Measurements from ENCODE around the gene RHO.
"Not testable (repeated sequence)": the region's sequence is repeated elsewhere in the genome, so short reads cannot be mapped to it uniquely, and the experiment has no call there.

Gene RHO

DNA sequence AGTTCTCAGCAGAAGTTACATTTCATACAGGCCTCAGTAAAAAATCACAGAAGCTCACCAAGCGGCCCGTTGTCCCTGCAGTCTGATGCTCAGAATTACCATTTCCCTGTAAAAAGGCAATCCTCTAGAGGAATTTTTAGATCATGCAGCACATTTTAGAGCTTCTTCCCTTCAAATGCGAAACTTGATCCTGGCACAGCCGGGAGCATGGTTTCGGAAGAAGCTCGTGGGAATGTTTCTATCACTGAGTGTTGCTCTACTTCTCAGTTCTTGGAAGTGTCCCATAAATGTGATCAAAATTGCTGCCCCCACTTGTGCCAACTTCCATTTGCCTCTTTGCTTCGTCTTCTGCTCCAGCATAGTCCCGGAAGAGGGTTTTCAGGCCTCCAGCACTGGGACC is 10.8 kb downstream of the RHO start:
- H3K36me3 ChIP-seq (ENCODE audit: control insufficient read depth in 1 of 2, insufficient read depth in 2 of 2, low read length in 2 of 2) = no peaks in the 10 kb centered on the region

GRCh38 chr3:129540776-129541516 is 12.5 kb downstream of the RHO start:
- Histone ChIP-seq H3K27me3 (ENCODE audit: control insufficient read depth in 1 of 2, insufficient read depth in 2 of 2, low read length in 2 of 2) (no peaks in the 10 kb centered on the region), H3K9me3 (ENCODE audit: control insufficient read depth in 1 of 2, low read length in 2 of 2) (no peaks in the 10 kb centered on the region), H3K4me1 (ENCODE audit: control insufficient read depth in 1 of 2, insufficient read depth in 2 of 2, low read length in 2 of 2) (no peaks in the 10 kb centered on the region), H3K9ac (ENCODE audit: low read depth in 1 of 2, low read length in 2 of 2) (no peak overlapping the region), H3K27ac (ENCODE audit: low read depth, low read length) (no peak overlapping the region), H3K4me3 (ENCODE audit: low read depth in 1 of 2, low read length in 2 of 2) (no peak overlapping the region), H3K36me3 (ENCODE audit: control insufficient read depth in 1 of 2, insufficient read depth in 2 of 2, low read length in 2 of 2) (no peaks in the 10 kb centered on the region)

More for the DNA sequence above, 10.8 kb downstream of the RHO start:
- Histone ChIP-seq H3K9ac (ENCODE audit: low read depth in 1 of 2, low read length in 2 of 2) (no peak overlapping the region), H3K4me1 (ENCODE audit: control insufficient read depth in 1 of 2, insufficient read depth in 2 of 2, low read length in 2 of 2) (no peaks in the 10 kb centered on the region), H3K9me3 (ENCODE audit: control insufficient read depth in 1 of 2, low read length in 2 of 2) (no peaks in the 10 kb centered on the region), H3K4me3 (ENCODE audit: low read depth in 1 of 2, low read length in 2 of 2) (no peak overlapping the region), H3K27ac (ENCODE audit: low read depth, low read length) (no peak overlapping the region), H3K27me3 (ENCODE audit: control insufficient read depth in 1 of 2, insufficient read depth in 2 of 2, low read length in 2 of 2) (no peaks in the 10 kb centered on the region)

GRCh38 chr3:129542747-129543146 is 14.3 kb downstream of the RHO start:
- no peak overlapping the region for H3K27ac ChIP-seq (ENCODE audit: low read depth, low read length)
- H3K36me3 ChIP-seq (ENCODE audit: control insufficient read depth in 1 of 2, insufficient read depth in 2 of 2, low read length in 2 of 2) = no peaks in the 10 kb centered on the region
- no peak overlapping the region for H3K9ac ChIP-seq (ENCODE audit: low read depth in 1 of 2, low read length in 2 of 2)
- no peaks in the 10 kb centered on the region for H3K9me3 ChIP-seq (ENCODE audit: control insufficient read depth in 1 of 2, low read length in 2 of 2)
- no peaks in the 10 kb centered on the region for H3K4me1 ChIP-seq (ENCODE audit: control insufficient read depth in 1 of 2, insufficient read depth in 2 of 2, low read length in 2 of 2)
- H3K27me3 ChIP-seq (ENCODE audit: control insufficient read depth in 1 of 2, insufficient read depth in 2 of 2, low read length in 2 of 2) = no peaks in the 10 kb centered on the region
- H3K4me3 ChIP-seq (ENCODE audit: low read depth in 1 of 2, low read length in 2 of 2) = no peak overlapping the region

DNA sequence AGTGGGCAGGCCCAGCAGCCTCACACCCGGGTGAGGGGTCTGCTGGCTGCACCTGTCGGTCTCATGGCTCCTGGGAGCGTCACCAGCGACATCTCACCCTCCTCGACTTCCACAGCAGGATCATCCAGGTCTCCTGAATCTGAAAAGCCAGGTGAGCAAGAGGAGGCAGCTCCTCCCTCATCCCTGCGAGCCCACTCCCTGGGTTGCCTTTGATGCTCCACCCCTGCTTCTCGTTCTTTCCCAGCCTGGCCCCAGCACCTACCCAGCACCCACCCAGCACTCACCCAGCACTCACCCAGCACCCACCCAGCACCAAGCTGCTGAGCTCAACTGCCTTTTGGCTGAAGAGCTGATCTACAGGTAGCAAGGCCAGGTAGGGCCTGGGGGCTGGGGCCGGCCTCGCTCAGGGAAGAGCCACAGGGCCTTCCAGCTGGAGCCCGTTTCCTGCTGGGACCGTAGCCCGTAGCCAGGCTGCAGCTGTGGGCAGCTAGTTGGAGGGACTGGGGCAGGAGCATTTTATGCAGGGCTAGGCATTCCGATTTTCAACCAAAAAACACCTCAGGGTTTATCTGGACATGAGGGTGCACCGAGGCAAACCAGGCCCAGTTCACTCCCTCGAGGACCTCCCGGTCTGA is 14.8 kb downstream of the RHO start, which contains the start of gene H1-8:
Gene H1-8, plus strand, starts transcription at position 20 of the 635 bp plus-strand sequence. Its CDS starts 44 bp downstream, at position 64.
- Histone ChIP-seq H3K9ac (ENCODE audit: low read depth in 1 of 2, low read length in 2 of 2) (no peak within 1 kb of the TSS), H3K27ac (ENCODE audit: low read depth, low read length) (no peak within 1 kb of the TSS), H3K9me3 (ENCODE audit: control insufficient read depth in 1 of 2, low read length in 2 of 2) (no peaks in the 10 kb centered on the region), H3K4me3 (ENCODE audit: low read depth in 1 of 2, low read length in 2 of 2) (no peak within 1 kb of the TSS), H3K36me3 (ENCODE audit: control insufficient read depth in 1 of 2, insufficient read depth in 2 of 2, low read length in 2 of 2) (no peaks in the 10 kb centered on the region), H3K27me3 (ENCODE audit: control insufficient read depth in 1 of 2, insufficient read depth in 2 of 2, low read length in 2 of 2) (no peaks in the 10 kb centered on the region), H3K4me1 (ENCODE audit: control insufficient read depth in 1 of 2, insufficient read depth in 2 of 2, low read length in 2 of 2) (no peaks in the 10 kb centered on the region)

GRCh38 chr3:129543999-129544398 is 15.6 kb downstream of the RHO start:
- H3K27ac ChIP-seq (ENCODE audit: low read depth, low read length) = no peak overlapping the region
- H3K4me1 ChIP-seq (ENCODE audit: control insufficient read depth in 1 of 2, insufficient read depth in 2 of 2, low read length in 2 of 2) = no peaks in the 10 kb centered on the region
- no peaks in the 10 kb centered on the region for H3K27me3 ChIP-seq (ENCODE audit: control insufficient read depth in 1 of 2, insufficient read depth in 2 of 2, low read length in 2 of 2)
- H3K9ac ChIP-seq (ENCODE audit: low read depth in 1 of 2, low read length in 2 of 2) = no peak overlapping the region
- no peaks in the 10 kb centered on the region for H3K36me3 ChIP-seq (ENCODE audit: control insufficient read depth in 1 of 2, insufficient read depth in 2 of 2, low read length in 2 of 2)
- no peak overlapping the region for H3K4me3 ChIP-seq (ENCODE audit: low read depth in 1 of 2, low read length in 2 of 2)
- H3K9me3 ChIP-seq (ENCODE audit: control insufficient read depth in 1 of 2, low read length in 2 of 2) = no peaks in the 10 kb centered on the region

- H3K27me3 ChIP-seq (ENCODE audit: control insufficient read depth in 1 of 2, insufficient read depth in 2 of 2, low read length in 2 of 2); H3K4me3 ChIP-seq (ENCODE audit: low read depth in 1 of 2, low read length in 2 of 2); H3K9ac ChIP-seq (ENCODE audit: low read depth in 1 of 2, low read length in 2 of 2); H3K9me3 ChIP-seq (ENCODE audit: control insufficient read depth in 1 of 2, low read length in 2 of 2); H3K36me3 ChIP-seq (ENCODE audit: control insufficient read depth in 1 of 2, insufficient read depth in 2 of 2, low read length in 2 of 2); H3K4me1 ChIP-seq (ENCODE audit: control insufficient read depth in 1 of 2, insufficient read depth in 2 of 2, low read length in 2 of 2); H3K27ac ChIP-seq (ENCODE audit: low read depth, low read length): not testable (repeated sequence)
These were observed 17.5 kb downstream of the RHO start for GRCh38 chr3:129545951-129546350.

DNA sequence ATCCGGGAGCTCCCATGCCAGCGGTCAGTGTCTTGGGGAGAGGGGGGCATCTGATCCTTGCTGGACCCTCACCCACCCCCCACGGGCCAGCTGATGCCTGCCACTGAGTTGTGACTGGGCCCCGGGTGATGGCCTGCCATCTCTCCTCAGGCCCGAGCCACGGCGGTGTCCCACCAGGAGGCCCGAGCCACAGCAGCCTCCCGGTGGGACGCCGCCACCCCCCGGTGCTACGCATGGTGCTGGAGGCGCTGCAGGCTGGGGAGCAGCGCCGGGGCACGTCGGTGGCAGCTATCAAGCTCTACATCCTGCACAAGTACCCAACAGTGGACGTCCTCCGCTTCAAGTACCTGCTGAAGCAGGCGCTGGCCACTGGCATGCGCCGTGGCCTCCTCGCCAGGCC is 18.8 kb downstream of the RHO start:
- H3K4me3 ChIP-seq (ENCODE audit: low read depth in 1 of 2, low read length in 2 of 2) = no peak overlapping the region
- no peak overlapping the region for H3K9ac ChIP-seq (ENCODE audit: low read depth in 1 of 2, low read length in 2 of 2)
- H3K27me3 ChIP-seq (ENCODE audit: control insufficient read depth in 1 of 2, insufficient read depth in 2 of 2, low read length in 2 of 2) = no peaks in the 10 kb centered on the region
- H3K9me3 ChIP-seq (ENCODE audit: control insufficient read depth in 1 of 2, low read length in 2 of 2) = no peaks in the 10 kb centered on the region
- no peaks in the 10 kb centered on the region for H3K36me3 ChIP-seq (ENCODE audit: control insufficient read depth in 1 of 2, insufficient read depth in 2 of 2, low read length in 2 of 2)
- no peak overlapping the region for H3K27ac ChIP-seq (ENCODE audit: low read depth, low read length)
- H3K4me1 ChIP-seq (ENCODE audit: control insufficient read depth in 1 of 2, insufficient read depth in 2 of 2, low read length in 2 of 2) = no peaks in the 10 kb centered on the region

DNA sequence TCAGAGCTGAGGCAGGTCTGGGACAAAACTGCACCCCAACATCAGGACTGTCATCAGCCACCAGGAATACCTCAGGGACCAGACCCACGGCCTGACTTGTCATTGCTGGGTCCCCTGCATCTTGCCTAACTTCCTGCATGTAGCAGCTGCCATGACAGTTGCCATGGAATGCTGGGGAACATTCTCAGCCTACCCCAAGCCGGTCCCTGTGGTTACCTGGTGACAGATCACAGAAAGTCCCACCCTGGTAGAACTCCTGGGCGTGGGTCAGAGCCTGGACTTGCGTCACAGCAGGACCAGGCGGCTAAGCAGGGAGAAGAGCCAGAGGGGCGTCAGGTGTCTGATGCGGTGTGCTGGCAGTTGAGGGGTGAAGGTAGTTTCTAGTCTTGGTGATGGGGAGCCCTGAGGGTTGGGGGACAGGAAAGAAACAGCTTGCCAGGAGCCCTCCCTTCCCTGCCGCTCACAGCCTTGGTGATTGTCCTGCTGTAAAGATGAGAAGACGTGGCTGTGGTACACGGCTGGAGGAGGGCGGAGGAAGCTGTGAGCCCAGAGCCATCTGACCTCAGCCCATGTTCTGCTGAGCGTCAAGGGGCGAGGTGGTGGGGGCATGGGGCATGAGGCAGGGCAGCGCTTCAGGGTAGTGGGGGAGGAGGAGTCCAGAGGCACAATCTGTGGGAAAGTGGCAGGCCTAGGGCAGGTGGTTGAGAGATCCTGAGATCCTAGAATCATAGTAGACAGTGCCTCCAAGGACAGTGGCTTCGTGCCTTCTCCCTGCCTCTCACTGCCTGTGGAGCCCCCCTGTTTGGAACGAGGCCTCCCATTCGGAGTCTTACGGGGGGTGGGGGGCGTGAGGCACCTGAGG is 19.9 kb downstream of the RHO start:
- Histone ChIP-seq H3K36me3 (ENCODE audit: control insufficient read depth in 1 of 2, insufficient read depth in 2 of 2, low read length in 2 of 2) (no peaks in the 10 kb centered on the region), H3K27ac (ENCODE audit: low read depth, low read length) (no peak overlapping the region), H3K4me3 (ENCODE audit: low read depth in 1 of 2, low read length in 2 of 2) (no peak overlapping the region), H3K27me3 (ENCODE audit: control insufficient read depth in 1 of 2, insufficient read depth in 2 of 2, low read length in 2 of 2) (no peaks in the 10 kb centered on the region), H3K4me1 (ENCODE audit: control insufficient read depth in 1 of 2, insufficient read depth in 2 of 2, low read length in 2 of 2) (peaks cover 0 to 2% of the 10 kb centered on the region in 2 donors), H3K9me3 (ENCODE audit: control insufficient read depth in 1 of 2, low read length in 2 of 2) (no peaks in the 10 kb centered on the region), H3K9ac (ENCODE audit: low read depth in 1 of 2, low read length in 2 of 2) (no peak overlapping the region)

GRCh38 chr3:129549006-129549800 is 20.8 kb downstream of the RHO start:
- no peaks in the 10 kb centered on the region for H3K9me3 ChIP-seq (ENCODE audit: control insufficient read depth in 1 of 2, low read length in 2 of 2)
- no peak overlapping the region for H3K9ac ChIP-seq (ENCODE audit: low read depth in 1 of 2, low read length in 2 of 2)

More at GRCh38 chr3:129549006-129549800, 20.8 kb downstream of the RHO start:
- H3K4me3 ChIP-seq (ENCODE audit: low read depth in 1 of 2, low read length in 2 of 2) = no peak overlapping the region
- H3K4me1 ChIP-seq (ENCODE audit: control insufficient read depth in 1 of 2, insufficient read depth in 2 of 2, low read length in 2 of 2) = peaks cover under 1 to 10% of the 10 kb centered on the region in 2 donors
- H3K27me3 ChIP-seq (ENCODE audit: control insufficient read depth in 1 of 2, insufficient read depth in 2 of 2, low read length in 2 of 2) = no peaks in the 10 kb centered on the region
- no peaks in the 10 kb centered on the region for H3K36me3 ChIP-seq (ENCODE audit: control insufficient read depth in 1 of 2, insufficient read depth in 2 of 2, low read length in 2 of 2)
- no peak overlapping the region for H3K27ac ChIP-seq (ENCODE audit: low read depth, low read length)
